Measurements from ENCODE around the gene HES7.

Gene HES7

GRCh38 chr17:8164815-8165131 is 40.9 kb upstream of the HES7 start:
- Histone ChIP-seq H4K8ac (ENCODE audit: low read depth, low read length) (no peak overlapping the region), H3K4me3 (ENCODE audit: low read length) (no peak overlapping the region)
- WGBS (ENCODE audit: extremely low coverage, insufficient coverage, low lambda C conversion rate): no CpG with 5 or more reads among the region's 6 CpGs

GRCh38 chr17:8163978-8164814 is 40.3 kb upstream of the HES7 start:
- Histone ChIP-seq H3K4me2 (ENCODE audit: low read length) (peak overlapping the region; percentile 47), H3K4ac (ENCODE audit: low read depth, low read length) (no peak overlapping the region), H2BK120ac (ENCODE audit: low read depth, low read length) (no peak overlapping the region), H3K27me3 (ENCODE audit: insufficient read depth, low read length, poor library complexity) (no peaks in the 10 kb centered on the region), H3K79me1 (ENCODE audit: low read length) (peaks cover 13% of the 10 kb centered on the region), H4K5ac (ENCODE audit: low read length) (peak overlapping the region; percentile 30), H4K8ac (ENCODE audit: low read depth, low read length) (no peak overlapping the region), H3K4me1 (ENCODE audit: control insufficient read depth, low read depth, low read length) (peaks cover 14% of the 10 kb centered on the region), H3K23ac (ENCODE audit: low read length) (no peak overlapping the region), H3K36me3 (ENCODE audit: control insufficient read depth, insufficient read depth, low read length) (peaks cover 3% of the 10 kb centered on the region), H2BK15ac (replicated peaks; ENCODE audit: low read depth) (no peak overlapping the region), H2AK5ac (ENCODE audit: low read length) (peak overlapping the region; percentile 89), H2BK5ac (ENCODE audit: low read length) (peak overlapping the region; percentile 77), H3K9ac (ENCODE audit: low read length) (peak overlapping the region; percentile 87), H3K27ac (ENCODE audit: low read depth, low read length) (peak overlapping the region; percentile 80), H3K56ac (ENCODE audit: low read length) (peak overlapping the region; percentile 100), H3K4me3 (ENCODE audit: low read length) (no peak overlapping the region), H3K79me2 (ENCODE audit: control insufficient read depth, insufficient read depth, low read length) (peaks cover 9% of the 10 kb centered on the region), H3K18ac (ENCODE audit: low read length) (peak overlapping the region; percentile 89)
- no CpG with 5 or more reads among the region's 13 CpGs for WGBS (ENCODE audit: extremely low coverage, insufficient coverage, low lambda C conversion rate)
- DNase-seq: peak; percentile 73

More at GRCh38 chr17:8164815-8165131, 40.9 kb upstream of the HES7 start:
- Histone ChIP-seq H3K27ac (ENCODE audit: low read depth, low read length) (no peak overlapping the region), H3K23ac (ENCODE audit: low read length) (no peak overlapping the region), H3K56ac (ENCODE audit: low read length) (peak overlapping the region; percentile 82), H2BK5ac (ENCODE audit: low read length) (no peak overlapping the region), H2BK120ac (ENCODE audit: low read depth, low read length) (no peak overlapping the region), H3K18ac (ENCODE audit: low read length) (peak overlapping the region; percentile 1), H3K36me3 (ENCODE audit: control insufficient read depth, insufficient read depth, low read length) (peaks cover 3% of the 10 kb centered on the region), H3K4me1 (ENCODE audit: control insufficient read depth, low read depth, low read length) (peaks cover 14% of the 10 kb centered on the region), H3K79me2 (ENCODE audit: control insufficient read depth, insufficient read depth, low read length) (peaks cover 9% of the 10 kb centered on the region), H2AK5ac (ENCODE audit: low read length) (no peak overlapping the region), H3K9ac (ENCODE audit: low read length) (peak overlapping the region; percentile 55), H3K27me3 (ENCODE audit: insufficient read depth, low read length, poor library complexity) (no peaks in the 10 kb centered on the region), H3K4me2 (ENCODE audit: low read length) (no peak overlapping the region), H2BK15ac (replicated peaks; ENCODE audit: low read depth) (no peak overlapping the region), H3K4ac (ENCODE audit: low read depth, low read length) (no peak overlapping the region), H4K5ac (ENCODE audit: low read length) (no peak overlapping the region), H3K79me1 (ENCODE audit: low read length) (peaks cover 13% of the 10 kb centered on the region)
- no peak for DNase-seq

- Histone ChIP-seq H3K4ac (ENCODE audit: low read depth, low read length) (peak overlapping the region; percentile 82), H2AK5ac (ENCODE audit: low read length) (no peak overlapping the region), H2BK15ac (replicated peaks; ENCODE audit: low read depth) (no peak overlapping the region), H3K27me3 (ENCODE audit: insufficient read depth, low read length, poor library complexity) (no peaks in the 10 kb centered on the region), H2BK120ac (ENCODE audit: low read depth, low read length) (peak overlapping the region; percentile 10), H3K4me2 (ENCODE audit: low read length) (peak overlapping the region; percentile 95), H4K8ac (ENCODE audit: low read depth, low read length) (peak overlapping the region; percentile 69), H3K56ac (ENCODE audit: low read length) (peak overlapping the region; percentile 100), H3K18ac (ENCODE audit: low read length) (peak overlapping the region; percentile 89), H3K79me2 (ENCODE audit: control insufficient read depth, insufficient read depth, low read length) (peaks cover 9% of the 10 kb centered on the region), H3K23ac (ENCODE audit: low read length) (peak overlapping the region; percentile 94), H3K27ac (ENCODE audit: low read depth, low read length) (peak overlapping the region; percentile 80), H3K4me1 (ENCODE audit: control insufficient read depth, low read depth, low read length) (peaks cover 14% of the 10 kb centered on the region), H3K4me3 (ENCODE audit: low read length) (peak overlapping the region; percentile 29), H3K79me1 (ENCODE audit: low read length) (peaks cover 13% of the 10 kb centered on the region), H3K36me3 (ENCODE audit: control insufficient read depth, insufficient read depth, low read length) (peaks cover 3% of the 10 kb centered on the region), H4K5ac (ENCODE audit: low read length) (no peak overlapping the region), H3K9ac (ENCODE audit: low read length) (peak overlapping the region; percentile 87), H2BK5ac (ENCODE audit: low read length) (peak overlapping the region; percentile 89)
- WGBS (ENCODE audit: extremely low coverage, insufficient coverage, low lambda C conversion rate): no CpG with 5 or more reads among the region's 55 CpGs
- DNase-seq: peak; percentile 83
Observed at GRCh38 chr17:8162997-8163977, 39.4 kb upstream of the HES7 start.

- Histone ChIP-seq H2BK15ac (replicated peaks; ENCODE audit: low read depth) (no peak within 1 kb of the TSS), H4K8ac (ENCODE audit: low read depth, low read length) (peak within 1 kb of the TSS; percentile 69), H3K27ac (ENCODE audit: low read depth, low read length) (peak within 1 kb of the TSS; percentile 80), H2BK120ac (ENCODE audit: low read depth, low read length) (peak within 1 kb of the TSS; percentile 10), H3K56ac (ENCODE audit: low read length) (peak within 1 kb of the TSS; percentile 100), H3K4me2 (ENCODE audit: low read length) (peak within 1 kb of the TSS; percentile 95), H3K23ac (ENCODE audit: low read length) (peak within 1 kb of the TSS; percentile 97), H3K36me3 (ENCODE audit: control insufficient read depth, insufficient read depth, low read length) (peaks cover 3% of the 10 kb centered on the region), H2AK5ac (ENCODE audit: low read length) (no peak within 1 kb of the TSS), H2BK5ac (ENCODE audit: low read length) (peak within 1 kb of the TSS; percentile 89), H3K18ac (ENCODE audit: low read length) (peak within 1 kb of the TSS; percentile 94), H3K4me1 (ENCODE audit: control insufficient read depth, low read depth, low read length) (peaks cover 14% of the 10 kb centered on the region), H3K79me2 (ENCODE audit: control insufficient read depth, insufficient read depth, low read length) (peaks cover 9% of the 10 kb centered on the region), H3K9ac (ENCODE audit: low read length) (peak within 1 kb of the TSS; percentile 93), H4K5ac (ENCODE audit: low read length) (no peak within 1 kb of the TSS), H3K79me1 (ENCODE audit: low read length) (peaks cover 13% of the 10 kb centered on the region), H3K4me3 (ENCODE audit: low read length) (peak within 1 kb of the TSS; percentile 91), H3K4ac (ENCODE audit: low read depth, low read length) (peak within 1 kb of the TSS; percentile 88), H3K27me3 (ENCODE audit: insufficient read depth, low read length, poor library complexity) (no peaks in the 10 kb centered on the region)
- DNase-seq: peak; percentile 68
- no CpG with 5 or more reads among the region's 75 CpGs for WGBS (ENCODE audit: extremely low coverage, insufficient coverage, low lambda C conversion rate)
Observed at GRCh38 chr17:8162233-8162996, 38.5 kb upstream of the HES7 start, which contains the start of gene VAMP2. VAMP2 (minus strand) TSS chr17:8162948; CDS start chr17:8162879, 69 bp downstream.

Measured in mesendoderm (in vitro differentiated cells).